ENCODE measurements around the gene ODAM.

DNA sequence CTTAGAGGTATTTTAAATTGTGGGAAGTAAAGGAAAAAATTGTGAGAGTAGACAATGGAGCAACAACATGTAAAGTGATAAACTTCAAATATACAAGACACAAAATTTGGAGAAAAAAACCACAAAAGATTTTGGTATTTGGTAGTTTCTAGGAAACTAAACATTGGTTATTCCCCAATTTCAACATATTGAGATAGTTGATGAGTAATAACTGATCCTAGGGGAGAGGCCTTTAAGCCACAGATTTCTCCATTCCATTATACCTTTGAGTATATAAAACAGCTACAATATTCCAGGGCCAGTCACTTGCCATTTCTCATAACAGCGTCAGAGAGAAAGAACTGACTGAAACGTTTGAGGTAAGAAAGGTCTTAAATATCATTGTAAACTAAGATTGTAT lies 30.3 kb downstream of the ODAM start, which contains the start of gene FDCSP:
- TF ChIP-seq HDGF (IDR thresholded peaks at IDR 0.05; ENCODE audit: borderline replicate concordance) (no peak), L3MBTL2 (conservative IDR thresholded peaks at IDR 0.05) (no peak)
